ENCODE measurements around the gene ISYNA1. TPM values are rescaled to one million over a fixed set of nuclear protein-coding genes. Genes with fewer than 3 reads are reported as not detected.

Gene ISYNA1
- total RNA-seq, 1 experiment from 2014 or later, result 236 TPM

GRCh38 chr19:18450931-18451836, 13.3 kb upstream of the ISYNA1 start (continued):
- no peak for TF ChIP-seq RELA (CRISPR knock-in tag; IDR thresholded peaks at IDR 0.05; ENCODE audit: borderline replicate concordance)

DNA sequence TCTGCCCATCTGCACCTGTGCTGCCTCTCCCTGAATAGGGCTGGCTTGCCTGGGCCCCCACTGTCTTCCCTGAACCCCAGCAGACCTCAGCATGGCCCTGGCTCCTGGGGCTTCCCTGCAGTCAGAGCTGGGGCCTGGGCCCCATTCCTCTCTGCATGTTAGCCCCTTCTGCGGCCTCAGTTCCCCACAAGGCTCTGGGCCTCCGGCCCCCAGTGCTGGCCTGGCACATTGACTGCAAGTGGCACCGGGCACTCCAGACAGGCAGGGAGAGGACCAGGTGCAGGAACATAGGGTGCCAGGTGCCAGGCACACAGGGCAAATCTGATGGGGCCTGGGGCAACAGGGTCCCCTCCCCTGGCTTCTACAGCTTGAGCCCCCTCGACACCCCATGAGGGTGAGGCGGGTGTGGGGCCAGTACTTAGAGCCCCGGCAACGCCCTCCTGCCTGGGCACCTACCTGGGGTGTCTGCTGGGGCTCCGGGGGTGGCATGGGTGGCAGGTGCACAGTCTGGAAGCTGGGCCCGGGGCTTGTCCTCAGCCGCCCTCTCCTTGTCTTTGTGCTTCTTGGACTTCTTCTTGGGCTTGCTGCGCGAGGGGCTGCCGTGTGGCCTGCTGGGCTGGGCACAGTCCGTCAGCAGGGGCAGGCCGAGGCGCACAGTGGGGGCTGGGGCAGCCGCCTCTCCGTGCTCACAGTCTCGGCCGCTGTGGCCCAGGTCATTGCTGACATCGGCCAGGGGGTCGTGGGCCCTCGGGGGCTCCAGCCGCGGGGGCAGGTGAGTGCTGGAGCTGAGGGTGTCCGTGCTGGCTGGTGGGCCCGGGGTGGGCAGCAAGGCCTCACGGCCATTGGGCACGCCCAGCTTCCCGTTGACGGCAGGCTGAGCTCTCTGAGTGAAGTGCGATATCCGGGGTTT, 12.3 kb upstream of the ISYNA1 start:
- ChIA-PET CTCF (interaction anchor here (1.0 to 3.9 kb wide), 15 partner anchors 10 to 397 kb away, joined by 3 to 37 read pairs (median 7); partner anchors contain the start of gene REX1BD), POLR2A (no interaction called here)

More for the DNA sequence above, 12.3 kb upstream of the ISYNA1 start:
- ATAC-seq (no peak), DNase-seq (ENCODE audit: low spot score) (no peak)
- Mint-ChIP-seq H3K36me3 (peaks cover 6% of the 10 kb centered on the region; the same call in 1 of the 2 replicates), H3K4me3 (no peak overlapping the region), H3K9me3 (no peaks in the 10 kb centered on the region), H3K4me1 (peaks cover 3% of the 10 kb centered on the region; the same call in 1 of the 2 replicates), H3K27me3 (ENCODE audit: low read depth) (no peaks in the 10 kb centered on the region), H3K27ac (no peak overlapping the region)
- TF ChIP-seq ZNF121 (CRISPR knock-in tag; IDR thresholded peaks at IDR 0.05) (no peak), ZNF671 (CRISPR knock-in tag; IDR thresholded peaks at IDR 0.05) (no peak), ZNF281 (CRISPR knock-in tag; IDR thresholded peaks at IDR 0.05) (no peak), TEAD1 (CRISPR knock-in tag; IDR thresholded peaks at IDR 0.05) (no peak), IRF1 (CRISPR knock-in tag; IDR thresholded peaks at IDR 0.05) (no peak), ZNF396 (CRISPR knock-in tag; IDR thresholded peaks at IDR 0.05; ENCODE audit: borderline replicate concordance) (no peak), ZNF425 (CRISPR knock-in tag; conservative IDR thresholded peaks at IDR 0.05) (no peak), ATF1 (CRISPR knock-in tag; IDR thresholded peaks at IDR 0.05) (no peak), ZMAT4 (CRISPR knock-in tag; IDR thresholded peaks at IDR 0.05) (no peak), ZNF317 (CRISPR knock-in tag; IDR thresholded peaks at IDR 0.05; ENCODE audit: borderline replicate concordance, low read depth) (no peak), ZNF423 (CRISPR knock-in tag; IDR thresholded peaks at IDR 0.05) (no peak)
- TF ChIP-seq, protein P1, sequence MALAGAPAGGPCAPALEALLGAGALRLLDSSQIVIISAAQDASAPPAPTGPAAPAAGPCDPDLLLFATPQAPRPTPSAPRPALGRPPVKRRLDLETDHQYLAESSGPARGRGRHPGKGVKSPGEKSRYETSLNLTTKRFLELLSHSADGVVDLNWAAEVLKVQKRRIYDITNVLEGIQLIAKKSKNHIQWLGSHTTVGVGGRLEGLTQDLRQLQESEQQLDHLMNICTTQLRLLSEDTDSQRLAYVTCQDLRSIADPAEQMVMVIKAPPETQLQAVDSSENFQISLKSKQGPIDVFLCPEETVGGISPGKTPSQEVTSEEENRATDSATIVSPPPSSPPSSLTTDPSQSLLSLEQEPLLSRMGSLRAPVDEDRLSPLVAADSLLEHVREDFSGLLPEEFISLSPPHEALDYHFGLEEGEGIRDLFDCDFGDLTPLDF (CRISPR knock-in tag; IDR thresholded peaks at IDR 0.05), result no peak
- TF ChIP-seq, protein P2, sequence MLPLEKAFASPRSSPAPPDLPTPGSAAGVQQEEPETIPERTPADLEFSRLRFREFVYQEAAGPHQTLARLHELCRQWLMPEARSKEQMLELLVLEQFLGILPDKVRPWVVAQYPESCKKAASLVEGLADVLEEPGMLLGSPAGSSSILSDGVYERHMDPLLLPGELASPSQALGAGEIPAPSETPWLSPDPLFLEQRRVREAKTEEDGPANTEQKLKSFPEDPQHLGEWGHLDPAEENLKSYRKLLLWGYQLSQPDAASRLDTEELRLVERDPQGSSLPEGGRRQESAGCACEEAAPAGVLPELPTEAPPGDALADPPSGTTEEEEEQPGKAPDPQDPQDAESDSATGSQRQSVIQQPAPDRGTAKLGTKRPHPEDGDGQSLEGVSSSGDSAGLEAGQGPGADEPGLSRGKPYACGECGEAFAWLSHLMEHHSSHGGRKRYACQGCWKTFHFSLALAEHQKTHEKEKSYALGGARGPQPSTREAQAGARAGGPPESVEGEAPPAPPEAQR (CRISPR knock-in tag; IDR thresholded peaks at IDR 0.05), result no peak
- TF ChIP-seq, protein P3, sequence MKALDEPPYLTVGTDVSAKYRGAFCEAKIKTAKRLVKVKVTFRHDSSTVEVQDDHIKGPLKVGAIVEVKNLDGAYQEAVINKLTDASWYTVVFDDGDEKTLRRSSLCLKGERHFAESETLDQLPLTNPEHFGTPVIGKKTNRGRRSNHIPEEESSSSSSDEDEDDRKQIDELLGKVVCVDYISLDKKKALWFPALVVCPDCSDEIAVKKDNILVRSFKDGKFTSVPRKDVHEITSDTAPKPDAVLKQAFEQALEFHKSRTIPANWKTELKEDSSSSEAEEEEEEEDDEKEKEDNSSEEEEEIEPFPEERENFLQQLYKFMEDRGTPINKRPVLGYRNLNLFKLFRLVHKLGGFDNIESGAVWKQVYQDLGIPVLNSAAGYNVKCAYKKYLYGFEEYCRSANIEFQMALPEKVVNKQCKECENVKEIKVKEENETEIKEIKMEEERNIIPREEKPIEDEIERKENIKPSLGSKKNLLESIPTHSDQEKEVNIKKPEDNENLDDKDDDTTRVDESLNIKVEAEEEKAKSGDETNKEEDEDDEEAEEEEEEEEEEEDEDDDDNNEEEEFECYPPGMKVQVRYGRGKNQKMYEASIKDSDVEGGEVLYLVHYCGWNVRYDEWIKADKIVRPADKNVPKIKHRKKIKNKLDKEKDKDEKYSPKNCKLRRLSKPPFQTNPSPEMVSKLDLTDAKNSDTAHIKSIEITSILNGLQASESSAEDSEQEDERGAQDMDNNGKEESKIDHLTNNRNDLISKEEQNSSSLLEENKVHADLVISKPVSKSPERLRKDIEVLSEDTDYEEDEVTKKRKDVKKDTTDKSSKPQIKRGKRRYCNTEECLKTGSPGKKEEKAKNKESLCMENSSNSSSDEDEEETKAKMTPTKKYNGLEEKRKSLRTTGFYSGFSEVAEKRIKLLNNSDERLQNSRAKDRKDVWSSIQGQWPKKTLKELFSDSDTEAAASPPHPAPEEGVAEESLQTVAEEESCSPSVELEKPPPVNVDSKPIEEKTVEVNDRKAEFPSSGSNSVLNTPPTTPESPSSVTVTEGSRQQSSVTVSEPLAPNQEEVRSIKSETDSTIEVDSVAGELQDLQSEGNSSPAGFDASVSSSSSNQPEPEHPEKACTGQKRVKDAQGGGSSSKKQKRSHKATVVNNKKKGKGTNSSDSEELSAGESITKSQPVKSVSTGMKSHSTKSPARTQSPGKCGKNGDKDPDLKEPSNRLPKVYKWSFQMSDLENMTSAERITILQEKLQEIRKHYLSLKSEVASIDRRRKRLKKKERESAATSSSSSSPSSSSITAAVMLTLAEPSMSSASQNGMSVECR (CRISPR knock-in tag; IDR thresholded peaks at IDR 0.05; ENCODE audit: borderline replicate concordance), result no peak

Data from WTC11 (cell line).